ENCODE results near the gene HEXIM1.

HEXIM1 gene

GRCh38 chr17:45104029-45104428, 44.2 kb upstream of the HEXIM1 start:
- H2AFZ ChIP-seq (ENCODE audit: low read depth, low read length, severe bottlenecking), result no peak overlapping the region
- H3K4me2 ChIP-seq (ENCODE audit: low read depth, low read length, poor library complexity, severe bottlenecking), result no peak overlapping the region
- peaks cover 4% of the 10 kb centered on the region; the same call in 1 of the 2 replicates for H3K36me3 ChIP-seq (ENCODE audit: low read length)
- no peaks in the 10 kb centered on the region for H3K9me3 ChIP-seq (ENCODE audit: insufficient read depth, low read length)
- H3K9me2 ChIP-seq (replicated peaks; ENCODE audit: insufficient read depth, low read length), result no peaks in the 10 kb centered on the region
- H3K27ac ChIP-seq (ENCODE audit: low read depth, low read length), result no peak overlapping the region
- H3K9ac ChIP-seq (ENCODE audit: low read length), result no peak overlapping the region
- H3K79me2 ChIP-seq (ENCODE audit: insufficient read depth, low read length), result no peaks in the 10 kb centered on the region
- no peaks in the 10 kb centered on the region for H3K27me3 ChIP-seq (ENCODE audit: low read length)
- no peak overlapping the region for H3K4me3 ChIP-seq (ENCODE audit: insufficient read depth, low read length, poor library complexity, severe bottlenecking)
- no peaks in the 10 kb centered on the region for H3F3A ChIP-seq (ENCODE audit: insufficient read depth)
- H4K20me1 ChIP-seq (ENCODE audit: low read depth, low read length), result no peaks in the 10 kb centered on the region
- TF ChIP-seq EZH2phosphoT487 (conservative IDR thresholded peaks at IDR 0.05; ENCODE audit: low read length) (no peak), CTCF (IDR thresholded peaks at IDR 0.05; ENCODE audit: insufficient read depth, low read length, poor library complexity, severe bottlenecking) (no peak)

- H3K9me3 ChIP-seq (ENCODE audit: insufficient read depth, low read length), result no peaks in the 10 kb centered on the region
- H3K27me3 ChIP-seq (ENCODE audit: low read length), result no peaks in the 10 kb centered on the region
- H3K9ac ChIP-seq (ENCODE audit: low read length), result no peak overlapping the region
- no peaks in the 10 kb centered on the region for H3K9me2 ChIP-seq (replicated peaks; ENCODE audit: insufficient read depth, low read length)
- H3K36me3 ChIP-seq (ENCODE audit: low read length), result peaks cover 2% of the 10 kb centered on the region; the same call in 1 of the 2 replicates
- no peaks in the 10 kb centered on the region for H3F3A ChIP-seq (ENCODE audit: insufficient read depth)
- no peaks in the 10 kb centered on the region for H3K79me2 ChIP-seq (ENCODE audit: insufficient read depth, low read length)
- no peak for TF ChIP-seq CTCF (IDR thresholded peaks at IDR 0.05; ENCODE audit: insufficient read depth, low read length, poor library complexity, severe bottlenecking)
- no peak for TF ChIP-seq EZH2phosphoT487 (conservative IDR thresholded peaks at IDR 0.05; ENCODE audit: low read length)
- no peak overlapping the region for H2AFZ ChIP-seq (ENCODE audit: low read depth, low read length, severe bottlenecking)
- no peaks in the 10 kb centered on the region for H4K20me1 ChIP-seq (ENCODE audit: low read depth, low read length)
- no peak overlapping the region for H3K27ac ChIP-seq (ENCODE audit: low read depth, low read length)
- no peak overlapping the region for H3K4me2 ChIP-seq (ENCODE audit: low read depth, low read length, poor library complexity, severe bottlenecking)
- H3K4me3 ChIP-seq (ENCODE audit: insufficient read depth, low read length, poor library complexity, severe bottlenecking), result no peak overlapping the region
These were observed 43.8 kb upstream of the HEXIM1 start for GRCh38 chr17:45104497-45104896.

GRCh38 chr17:45104907-45105624, 43.2 kb upstream of the HEXIM1 start:
- Histone ChIP-seq H3K4me2 (ENCODE audit: low read depth, low read length, poor library complexity, severe bottlenecking) (no peak overlapping the region), H3K9ac (ENCODE audit: low read length) (no peak overlapping the region), H3K36me3 (ENCODE audit: low read length) (no peaks in the 10 kb centered on the region), H3K27ac (ENCODE audit: low read depth, low read length) (no peak overlapping the region), H4K20me1 (ENCODE audit: low read depth, low read length) (no peaks in the 10 kb centered on the region), H3K79me2 (ENCODE audit: insufficient read depth, low read length) (no peaks in the 10 kb centered on the region), H3K27me3 (ENCODE audit: low read length) (no peaks in the 10 kb centered on the region), H2AFZ (ENCODE audit: low read depth, low read length, severe bottlenecking) (no peak overlapping the region), H3K9me3 (ENCODE audit: insufficient read depth, low read length) (no peaks in the 10 kb centered on the region), H3F3A (ENCODE audit: insufficient read depth) (no peaks in the 10 kb centered on the region), H3K4me3 (ENCODE audit: insufficient read depth, low read length, poor library complexity, severe bottlenecking) (no peak overlapping the region), H3K9me2 (replicated peaks; ENCODE audit: insufficient read depth, low read length) (no peaks in the 10 kb centered on the region)
- no peak for TF ChIP-seq CTCF (IDR thresholded peaks at IDR 0.05; ENCODE audit: insufficient read depth, low read length, poor library complexity, severe bottlenecking)
- no peak for TF ChIP-seq EZH2phosphoT487 (conservative IDR thresholded peaks at IDR 0.05; ENCODE audit: low read length)

Data from SU-DHL-6 (cell line).